ENCODE results near the gene SSC5D. TPM values are rescaled to one million over a fixed set of nuclear protein-coding genes. Genes with fewer than 3 reads are reported as not detected.

The SSC5D gene
- total and polyA plus RNA-seq, 2 of the 4 experiments (the other 2 are of a cell fraction) = 1.4 to 19.1 TPM

- TF ChIP-seq MXI1 (IDR thresholded peaks at IDR 0.05; ENCODE audit: borderline replicate concordance, low read depth, low read length) (peak; percentile 43; the same call in 1 of the 2 replicates), RAD21 (IDR thresholded peaks at IDR 0.05; ENCODE audit: low read length) (no peak), FOS (IDR thresholded peaks at IDR 0.05; ENCODE audit: low read depth, low read length) (peak; percentile 87), MAFK (IDR thresholded peaks at IDR 0.05; ENCODE audit: low read depth, low read length) (no peak), CHD1 (IDR thresholded peaks at IDR 0.05; ENCODE audit: low read depth, low read length) (0 out of 2 replicates have a peak, but pooled peaks have one; percentile 51)
Observed at GRCh38 chr19:55486971-55487923, 989 bp upstream of the SSC5D start (continued).

Data from IMR-90 (cell line).